GM18505 (cell line): ENCODE results near the gene ULK1.

ENCODE experiments used
- ATAC-seq: cut with Tn5 transposase; IDR thresholded peaks from one replicate; pipeline ENCODE4 v1.9.1; 2021; ENCODE audit not compliant: unreplicated experiment
- POLR2A ChIP-seq: IDR thresholded peaks from 4 replicates; pipeline ENCODE4 v1.6.1; 2011; ENCODE audit warnings: borderline replicate concordance; ENCODE audit not compliant: insufficient read depth, insufficient read length; ENCODE audit errors: extremely low read depth

The ULK1 gene

GRCh38 chr12:131902332-131903241 lies 8.2 kb downstream of the ULK1 start:
- no peak for ATAC-seq
- no peak for TF ChIP-seq POLR2A

GRCh38 chr12:131903270-131904255 lies 9.1 kb downstream of the ULK1 start:
- no peak for TF ChIP-seq POLR2A
- no peak for ATAC-seq

GRCh38 chr12:131904346-131904745 lies 9.9 kb downstream of the ULK1 start:
- TF ChIP-seq POLR2A, result no peak
- no peak for ATAC-seq

- TF ChIP-seq POLR2A, result no peak
- no peak for ATAC-seq
Observed at GRCh38 chr12:131905081-131905629, 10.7 kb downstream of the ULK1 start.

- no peak for TF ChIP-seq POLR2A
Observed at GRCh38 chr12:131905630-131906091, 11.2 kb downstream of the ULK1 start.

GRCh38 chr12:131907379-131908091 lies 13.1 kb downstream of the ULK1 start:
- ATAC-seq, result no peak
- no peak for TF ChIP-seq POLR2A

More at GRCh38 chr12:131905630-131906091, 11.2 kb downstream of the ULK1 start:
- ATAC-seq, result no peak

GRCh38 chr12:131908092-131909080 lies 14.0 kb downstream of the ULK1 start:
- no peak for ATAC-seq
- TF ChIP-seq POLR2A, result no peak

- ATAC-seq, result no peak
- TF ChIP-seq POLR2A, result no peak
Observed at GRCh38 chr12:131909081-131909751, 14.8 kb downstream of the ULK1 start.

GRCh38 chr12:131909752-131910219 lies 15.4 kb downstream of the ULK1 start:
- ATAC-seq, result no peak
- no peak for TF ChIP-seq POLR2A

GRCh38 chr12:131910302-131911027 lies 16.0 kb downstream of the ULK1 start:
- ATAC-seq, result no peak
- no peak for TF ChIP-seq POLR2A
